DOHH2 (cell line): Measurements from ENCODE around the gene AREG.

ENCODE experiments used
- H3F3A ChIP-seq: fragments of 200-600 bp; sonication (generic), shearing (Covaris generic); 2 replicates; pipeline ENCODE4 v1.6.0; 2016; ENCODE audit warnings: antibody characterized with exemption, mild to moderate bottlenecking; ENCODE audit not compliant: control insufficient read depth, insufficient read depth
- H3K27ac ChIP-seq: fragments of 200-600 bp; sonication (generic); 2 replicates; pipeline ENCODE4 v1.5.1; 2014; ENCODE audit warnings: low read depth, mild to moderate bottlenecking, low read length, moderate library complexity
- H3K27me3 ChIP-seq: fragments of 200-600 bp; sonication (generic); 2 replicates; pipeline ENCODE4 v1.6.1; 2014; ENCODE audit warnings: mild to moderate bottlenecking, low read length, mixed read lengths; ENCODE audit not compliant: control insufficient read depth
- H3K36me3 ChIP-seq: fragments of 200-600 bp; sonication (generic); 2 replicates; pipeline ENCODE4 v1.6.1; 2014; ENCODE audit warnings: mild to moderate bottlenecking, low read length, moderate library complexity, mixed read lengths; ENCODE audit not compliant: control insufficient read depth
- H3K4me1 ChIP-seq: fragments of 200-600 bp; sonication (generic); 2 replicates; pipeline ENCODE4 v1.6.1; 2014; ENCODE audit warnings: mild to moderate bottlenecking, low read length, mixed read lengths; ENCODE audit not compliant: control insufficient read depth
- H3K4me2 ChIP-seq: fragments of 200-600 bp; sonication (generic); 2 replicates; pipeline ENCODE4 v1.6.0; 2014; ENCODE audit warnings: mild to moderate bottlenecking, low read length, moderate library complexity
- H3K4me3 ChIP-seq: fragments of 200-600 bp; sonication (generic); 2 replicates; pipeline ENCODE4 v1.5.1; 2014; ENCODE audit warnings: mild to moderate bottlenecking, low read length, mixed read lengths
- H3K79me2 ChIP-seq: fragments of 200-600 bp; sonication (generic); 2 replicates; pipeline ENCODE4 v1.6.1; 2014; ENCODE audit warnings: mild to moderate bottlenecking, low read length, mixed read lengths; ENCODE audit not compliant: control insufficient read depth
- H3K9me2 ChIP-seq: fragments of 200-600 bp; sonication (generic); replicated peaks from 2 replicates; pipeline ENCODE4 v1.6.1; 2014; ENCODE audit warnings: mild to moderate bottlenecking, low read length, mixed read lengths; ENCODE audit not compliant: control insufficient read depth
- H3K9me3 ChIP-seq: fragments of 200-600 bp; sonication (generic); 2 replicates; pipeline ENCODE4 v1.6.1; 2014; ENCODE audit warnings: antibody characterized with exemption, low read length, mixed read lengths; ENCODE audit not compliant: control insufficient read depth, insufficient read depth
- H4K20me1 ChIP-seq: fragments of 200-600 bp; sonication (generic); 2 replicates; pipeline ENCODE4 v1.6.0; 2014; ENCODE audit warnings: low read depth, mild to moderate bottlenecking, antibody characterized with exemption, low read length, moderate library complexity; ENCODE audit not compliant: control insufficient read depth, insufficient read depth
- CTCF ChIP-seq: fragments of 200-600 bp; sonication (generic); IDR thresholded peaks from one replicate; pipeline ENCODE4 v1.5.1; 2014; ENCODE audit warnings: antibody characterized with exemption, mild to moderate bottlenecking, low read depth, low read length; ENCODE audit not compliant: poor library complexity, severe bottlenecking
- EZH2phosphoT487 ChIP-seq: fragments of 200-600 bp; sonication (generic); IDR thresholded peaks from 2 replicates; pipeline ENCODE4 v1.6.1; 2017; ENCODE audit warnings: borderline replicate concordance, mild to moderate bottlenecking, antibody characterized with exemption, low read length, moderate library complexity, mixed read lengths

AREG gene

DNA sequence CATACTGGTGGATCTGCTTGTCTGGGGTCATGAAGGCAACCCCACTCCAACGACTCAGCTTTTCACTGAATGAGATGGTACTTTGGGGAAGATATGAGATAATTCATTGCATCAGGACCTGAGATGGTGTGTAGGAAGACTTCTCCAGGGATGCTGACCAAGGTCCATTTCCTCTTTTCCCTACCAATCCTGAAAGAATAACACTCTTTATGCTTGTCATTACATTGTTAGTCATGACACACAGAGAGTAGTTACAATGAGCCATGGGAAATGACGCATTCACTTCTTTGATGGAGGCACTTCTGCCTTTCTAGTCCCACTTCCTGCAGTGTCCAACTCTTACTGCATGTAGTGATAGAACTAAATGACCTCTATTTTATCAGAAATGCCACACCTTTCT lies 58.6 kb downstream of the AREG start:
- Histone ChIP-seq H3K27me3 (no peaks in the 10 kb centered on the region), H3F3A (no peaks in the 10 kb centered on the region), H3K27ac (no peak overlapping the region), H3K9me3 (no peaks in the 10 kb centered on the region), H4K20me1 (no peaks in the 10 kb centered on the region), H3K4me1 (no peaks in the 10 kb centered on the region), H3K36me3 (no peaks in the 10 kb centered on the region), H3K4me3 (no peak overlapping the region), H3K9me2 (no peaks in the 10 kb centered on the region), H3K79me2 (no peaks in the 10 kb centered on the region), H3K4me2 (no peak overlapping the region)
- TF ChIP-seq CTCF, result no peak
- TF ChIP-seq EZH2phosphoT487, result no peak

DNA sequence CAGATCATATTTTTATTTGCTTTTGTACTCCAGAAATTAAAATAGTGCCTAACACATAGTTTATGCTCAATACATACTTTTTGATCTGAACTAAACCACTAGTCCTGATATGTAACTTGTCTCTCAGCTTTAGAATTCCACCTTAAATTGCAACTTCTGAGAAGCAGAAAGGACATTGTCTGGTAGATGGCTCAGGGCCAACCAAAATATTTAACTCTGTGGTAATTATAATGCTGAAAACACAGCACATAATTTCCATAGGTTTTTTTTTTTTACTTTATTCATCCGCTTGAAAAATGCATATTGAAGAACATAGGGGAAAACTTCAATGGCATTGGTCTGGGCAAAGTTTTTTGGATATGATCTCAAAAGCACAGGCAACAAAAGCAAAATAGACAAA lies 59.3 kb downstream of the AREG start:
- no peaks in the 10 kb centered on the region for H3F3A ChIP-seq
- H3K9me2 ChIP-seq, result no peaks in the 10 kb centered on the region
- H3K27ac ChIP-seq, result no peak overlapping the region
- H3K36me3 ChIP-seq, result no peaks in the 10 kb centered on the region
- H3K4me2 ChIP-seq, result no peak overlapping the region
- no peaks in the 10 kb centered on the region for H4K20me1 ChIP-seq
- no peaks in the 10 kb centered on the region for H3K9me3 ChIP-seq
- H3K27me3 ChIP-seq, result no peaks in the 10 kb centered on the region
- H3K4me3 ChIP-seq, result no peak overlapping the region
- no peaks in the 10 kb centered on the region for H3K79me2 ChIP-seq
- no peak for TF ChIP-seq EZH2phosphoT487
- TF ChIP-seq CTCF, result no peak
- H3K4me1 ChIP-seq, result no peaks in the 10 kb centered on the region
